ENCODE data around the gene JAK3.
A peak's percentile ranks its signal among the peaks of the same experiment; 100 is the strongest.
"Not testable (repeated sequence)": the region's sequence is repeated elsewhere in the genome, so short reads cannot be mapped to it uniquely, and the experiment has no call there.

Gene JAK3

GRCh38 chr19:17803264-17803896 is 44.4 kb downstream of the JAK3 start:
- no peak for DNase-seq (ENCODE audit: low read depth in 3 of 3)

- no peak for DNase-seq (ENCODE audit: low read depth in 3 of 3)
Observed at GRCh38 chr19:17802137-17802858, 45.5 kb downstream of the JAK3 start.

GRCh38 chr19:17798599-17798998 is 49.2 kb downstream of the JAK3 start:
- not testable (repeated sequence) for DNase-seq (ENCODE audit: low read depth in 3 of 3)

GRCh38 chr19:17797424-17798201 is 50.2 kb downstream of the JAK3 start:
- peak; percentile 46 to 75 (median 51) for DNase-seq (ENCODE audit: low read depth in 3 of 3)

- DNase-seq (ENCODE audit: low read depth in 3 of 3), result no peak
Observed at GRCh38 chr19:17796838-17797423, 50.9 kb downstream of the JAK3 start.

GRCh38 chr19:17796013-17796837 is 51.6 kb downstream of the JAK3 start:
- no peak for DNase-seq (ENCODE audit: low read depth in 3 of 3)

GRCh38 chr19:17795495-17795856 is 52.3 kb downstream of the JAK3 start:
- no peak for DNase-seq (ENCODE audit: low read depth in 3 of 3)

GRCh38 chr19:17794731-17795494 is 52.9 kb downstream of the JAK3 start, which contains the start of gene B3GNT3:
Gene B3GNT3 (plus strand): TSS chr19:17795138. CDS start chr19:17807808, 12,670 bp downstream.
- no peak for DNase-seq (ENCODE audit: low read depth in 3 of 3)

GRCh38 chr19:17794412-17794730 is 53.4 kb downstream of the JAK3 start:
- DNase-seq (ENCODE audit: low read depth in 3 of 3), result no peak

GRCh38 chr19:17790059-17790780 is 57.6 kb downstream of the JAK3 start:
- no peak for DNase-seq (ENCODE audit: low read depth in 3 of 3)

- no peak for DNase-seq (ENCODE audit: low read depth in 3 of 3)
Observed at GRCh38 chr19:17788632-17789031, 59.1 kb downstream of the JAK3 start.

GRCh38 chr19:17787274-17787913 is 60.4 kb downstream of the JAK3 start:
- DNase-seq (ENCODE audit: low read depth in 3 of 3), result no peak

- DNase-seq (ENCODE audit: low read depth in 3 of 3), result peak; percentile 47 to 68 (median 61)
Observed at GRCh38 chr19:17784201-17785008, 63.4 kb downstream of the JAK3 start.

- not testable (repeated sequence) for DNase-seq (ENCODE audit: low read depth in 3 of 3)
Observed at GRCh38 chr19:17783721-17784120, 64.1 kb downstream of the JAK3 start.

- DNase-seq (ENCODE audit: low read depth in 3 of 3), result no peak
Observed at GRCh38 chr19:17780781-17781180, 67.0 kb downstream of the JAK3 start.

- no peak for DNase-seq (ENCODE audit: low read depth in 3 of 3)
Observed at GRCh38 chr19:17778968-17779929, 68.5 kb downstream of the JAK3 start.

GRCh38 chr19:17778251-17778967 is 69.4 kb downstream of the JAK3 start:
- peak; percentile 29 to 61 (median 44) for DNase-seq (ENCODE audit: low read depth in 3 of 3)

Measured in stimulated activated CD4-positive, alpha-beta T cell treated with anti-CD3 and anti-CD28 coated beads, TNF-alpha, amount 100 ng/mL, for 48 hours (primary cell).